HG02852 (cell line): Measurements from ENCODE around the gene RUFY1.
"Not testable (repeated sequence)": the region's sequence is repeated elsewhere in the genome, so short reads cannot be mapped to it uniquely, and the experiment has no call there.

Source experiments
- ATAC-seq: cut with Tn5 transposase; IDR thresholded peaks from one replicate; pipeline ENCODE4 v1.9.1; 2021; ENCODE audit warnings: mild to moderate bottlenecking, moderate library complexity; ENCODE audit not compliant: unreplicated experiment

The RUFY1 gene, protein sequence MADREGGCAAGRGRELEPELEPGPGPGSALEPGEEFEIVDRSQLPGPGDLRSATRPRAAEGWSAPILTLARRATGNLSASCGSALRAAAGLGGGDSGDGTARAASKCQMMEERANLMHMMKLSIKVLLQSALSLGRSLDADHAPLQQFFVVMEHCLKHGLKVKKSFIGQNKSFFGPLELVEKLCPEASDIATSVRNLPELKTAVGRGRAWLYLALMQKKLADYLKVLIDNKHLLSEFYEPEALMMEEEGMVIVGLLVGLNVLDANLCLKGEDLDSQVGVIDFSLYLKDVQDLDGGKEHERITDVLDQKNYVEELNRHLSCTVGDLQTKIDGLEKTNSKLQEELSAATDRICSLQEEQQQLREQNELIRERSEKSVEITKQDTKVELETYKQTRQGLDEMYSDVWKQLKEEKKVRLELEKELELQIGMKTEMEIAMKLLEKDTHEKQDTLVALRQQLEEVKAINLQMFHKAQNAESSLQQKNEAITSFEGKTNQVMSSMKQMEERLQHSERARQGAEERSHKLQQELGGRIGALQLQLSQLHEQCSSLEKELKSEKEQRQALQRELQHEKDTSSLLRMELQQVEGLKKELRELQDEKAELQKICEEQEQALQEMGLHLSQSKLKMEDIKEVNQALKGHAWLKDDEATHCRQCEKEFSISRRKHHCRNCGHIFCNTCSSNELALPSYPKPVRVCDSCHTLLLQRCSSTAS

DNA sequence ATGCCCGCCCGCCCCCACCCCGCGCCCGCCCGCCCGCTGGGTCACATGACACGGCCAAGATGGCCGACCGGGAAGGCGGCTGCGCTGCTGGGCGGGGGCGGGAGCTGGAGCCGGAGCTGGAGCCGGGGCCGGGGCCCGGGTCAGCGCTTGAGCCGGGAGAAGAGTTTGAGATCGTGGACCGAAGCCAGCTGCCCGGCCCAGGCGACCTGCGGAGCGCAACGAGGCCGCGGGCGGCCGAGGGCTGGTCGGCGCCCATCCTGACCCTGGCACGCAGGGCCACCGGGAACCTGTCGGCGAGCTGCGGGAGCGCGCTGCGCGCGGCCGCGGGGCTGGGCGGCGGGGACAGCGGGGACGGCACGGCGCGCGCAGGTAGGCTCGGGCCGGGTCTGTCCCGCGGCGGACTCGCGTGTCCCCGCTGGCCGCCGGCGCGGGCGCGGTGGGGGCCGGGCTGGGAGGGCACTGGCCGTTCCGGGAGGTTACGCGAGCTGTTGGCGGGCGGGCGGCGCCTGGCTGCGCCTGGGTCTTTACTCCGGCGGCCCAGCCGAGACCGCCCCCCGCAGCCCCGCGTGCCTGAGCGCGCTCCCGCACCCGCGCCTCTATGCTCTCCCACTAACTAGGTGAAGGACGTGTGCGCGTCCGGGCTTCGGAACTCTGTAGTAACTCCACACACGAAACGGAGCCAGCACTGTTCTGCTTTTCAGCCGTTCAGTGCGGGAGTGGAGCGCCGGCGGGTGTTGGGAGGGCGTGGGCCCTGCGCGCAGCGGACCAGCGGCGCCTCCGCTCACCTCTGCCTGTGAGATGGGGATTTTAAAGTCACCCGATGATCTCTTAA is at the start of gene RUFY1:
TSS of gene RUFY1 (plus strand) at position 44 of the 832 bp plus-strand sequence. CDS start at position 60, 16 bp downstream.
- ATAC-seq, result peak; percentile 83

DNA sequence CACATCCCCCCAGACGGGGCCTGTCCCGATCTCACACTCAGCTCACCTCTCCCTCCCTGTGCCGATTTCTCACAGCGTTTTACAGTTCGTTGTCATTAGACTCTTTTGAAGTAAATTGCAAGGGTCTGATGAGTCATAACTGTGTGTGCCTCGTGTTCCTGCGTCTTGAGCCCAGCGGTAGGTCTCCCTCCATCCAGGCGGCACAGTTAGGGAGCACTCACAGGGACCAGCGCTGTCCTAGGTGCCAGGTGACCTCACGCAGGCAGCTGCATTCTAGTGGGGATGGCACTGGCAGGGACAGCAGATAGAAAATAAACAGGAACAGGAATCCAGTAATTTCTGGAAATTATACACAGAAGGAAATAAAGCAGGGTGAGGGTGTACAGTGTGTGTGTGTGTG is 48.4 kb upstream of the RUFY1 start:
- ATAC-seq, result not testable (repeated sequence)

DNA sequence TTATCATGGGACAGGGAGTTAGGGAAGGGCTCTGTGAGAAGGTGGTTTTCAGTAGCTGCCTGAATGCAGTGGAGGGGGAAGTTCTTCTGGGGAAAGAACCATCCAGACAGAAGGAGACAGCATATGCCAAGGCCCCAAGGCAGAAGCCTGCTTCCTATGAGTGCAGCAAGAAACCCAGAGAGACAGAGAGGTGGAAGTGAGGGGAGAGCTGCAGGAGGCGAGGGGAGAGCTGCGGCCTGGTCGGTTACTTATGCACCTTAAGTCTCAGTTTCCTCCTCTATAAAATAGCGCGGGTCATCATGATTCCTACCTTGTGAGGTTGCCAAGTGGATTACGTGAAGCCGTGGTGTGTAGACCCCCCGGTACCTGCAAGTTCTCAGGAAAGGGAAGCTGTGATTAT is 47.9 kb upstream of the RUFY1 start:
- not testable (repeated sequence) for ATAC-seq

DNA sequence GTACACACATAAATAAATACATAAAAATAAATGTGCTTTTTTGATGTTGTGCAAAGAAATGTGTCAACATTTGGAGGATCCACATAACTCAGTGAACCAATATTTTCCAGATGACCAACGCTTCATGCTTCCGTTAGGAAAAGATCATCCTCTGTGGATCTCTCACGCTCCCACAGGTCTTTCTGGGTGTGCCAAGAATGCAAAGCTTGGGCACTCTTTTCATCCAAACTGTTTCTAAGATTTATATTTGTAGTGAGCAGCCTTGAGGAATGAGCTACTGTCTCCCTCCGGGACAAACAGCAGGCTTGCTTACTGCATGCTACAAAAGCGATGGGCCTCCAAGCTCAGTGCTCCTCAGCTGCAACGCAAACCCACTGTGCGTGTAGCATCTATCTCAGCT is 46.2 kb upstream of the RUFY1 start:
- no peak for ATAC-seq

DNA sequence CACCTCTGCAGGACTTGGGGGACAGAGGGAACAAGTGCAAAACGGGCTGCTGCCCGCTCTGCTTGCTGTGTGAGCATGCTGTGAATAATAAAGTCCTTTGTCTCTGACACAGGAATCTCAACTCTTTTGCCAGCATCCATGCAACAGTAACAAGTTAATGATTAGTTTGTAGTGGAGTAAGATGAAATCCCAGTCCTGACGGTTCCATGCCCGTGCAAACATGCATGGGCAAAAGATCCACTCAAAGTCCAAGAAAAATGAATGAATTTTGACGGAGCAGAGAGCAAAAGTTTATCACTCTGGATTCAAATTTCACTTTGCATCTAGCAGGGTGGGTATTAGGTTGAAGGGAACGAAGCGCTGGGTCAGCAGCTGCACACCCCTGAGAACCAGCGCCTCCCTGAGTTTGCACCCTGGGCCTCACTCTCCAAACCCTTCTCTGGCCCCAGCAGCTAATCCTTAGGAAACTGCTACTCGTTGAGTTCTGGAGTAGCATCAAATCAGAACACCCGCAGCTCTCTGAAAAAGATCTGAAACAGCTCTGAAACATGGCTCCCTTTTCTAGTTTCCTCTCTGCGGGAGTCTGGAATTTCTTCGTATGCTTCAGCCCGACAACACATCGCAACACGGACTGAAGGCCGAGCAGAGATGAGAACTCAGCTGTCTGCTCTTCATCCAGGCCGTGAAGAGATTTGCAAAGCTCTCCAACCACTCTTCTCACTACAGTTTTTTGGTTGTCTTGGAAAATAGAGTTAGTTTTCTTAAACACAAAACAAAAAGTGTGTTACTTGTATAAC is 45.6 kb upstream of the RUFY1 start:
- no peak for ATAC-seq

DNA sequence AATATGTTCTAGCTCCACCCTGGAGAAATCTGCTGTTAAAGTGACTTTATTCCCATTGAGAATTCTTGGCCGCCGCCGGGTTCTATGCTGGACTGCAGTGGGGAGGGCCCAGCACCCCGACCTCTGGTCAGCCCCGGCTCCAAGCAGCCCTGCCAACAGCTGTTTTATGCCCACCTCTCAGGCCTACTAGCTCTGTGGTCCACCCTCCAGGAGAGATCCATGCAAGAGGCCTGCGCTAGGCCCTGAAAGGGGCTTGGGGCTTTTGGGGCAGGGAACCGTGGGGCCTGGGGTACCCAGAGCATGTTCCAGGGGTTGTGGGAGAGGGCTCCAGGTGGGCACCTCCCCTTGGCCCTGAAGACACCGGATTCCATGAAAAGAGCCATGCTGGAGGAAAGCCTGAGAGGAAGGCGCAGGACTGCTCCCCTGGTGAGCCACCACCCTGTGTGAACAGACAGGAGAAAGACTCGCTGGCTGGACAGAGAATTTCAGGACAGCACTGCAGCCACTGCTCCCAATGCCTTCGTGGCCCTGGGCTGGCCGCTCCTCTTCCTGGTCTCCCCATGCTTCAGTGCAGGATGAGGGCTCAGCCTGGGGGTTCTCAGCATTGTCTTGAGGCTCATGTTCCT is 44.6 kb upstream of the RUFY1 start:
- no peak for ATAC-seq

DNA sequence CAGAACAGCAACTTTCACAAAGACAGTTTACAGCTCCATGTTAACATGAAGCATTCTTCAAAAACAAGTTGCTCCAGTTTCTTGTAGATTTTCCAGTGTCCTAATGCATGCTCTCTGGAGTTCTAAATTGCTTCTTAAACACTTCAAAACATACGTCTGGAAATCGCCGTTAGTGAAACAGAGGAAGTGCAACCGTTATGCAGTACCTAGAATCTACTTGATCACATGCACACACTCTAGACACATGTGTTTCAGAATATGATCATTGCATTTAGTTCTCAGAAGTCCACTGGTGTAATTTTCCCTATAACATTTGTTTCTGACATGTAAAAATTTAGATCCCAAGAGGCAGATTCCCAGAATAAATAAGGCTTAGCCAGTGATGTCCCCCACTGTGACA is 41.1 kb upstream of the RUFY1 start:
- ATAC-seq, result no peak

DNA sequence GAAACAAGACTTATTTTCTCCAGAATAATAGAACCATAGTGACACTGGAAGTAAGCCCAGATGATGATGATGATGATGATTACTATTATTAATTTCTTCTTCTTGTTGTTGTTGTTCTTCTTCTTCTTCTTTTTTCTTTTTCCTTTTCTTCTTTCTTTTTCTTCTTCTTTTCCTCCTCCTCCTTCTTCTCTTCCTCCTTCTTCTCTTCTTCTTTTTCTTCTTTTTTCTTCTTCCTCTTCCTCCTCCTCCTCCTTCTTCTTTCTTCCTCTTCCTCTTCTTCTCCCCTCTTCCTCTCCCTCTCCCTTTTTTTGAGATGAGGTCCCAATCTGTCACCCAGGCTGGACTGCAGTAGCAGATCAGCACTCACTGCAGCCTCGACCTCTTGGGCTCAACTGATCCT is 40.5 kb upstream of the RUFY1 start:
- no peak for ATAC-seq

DNA sequence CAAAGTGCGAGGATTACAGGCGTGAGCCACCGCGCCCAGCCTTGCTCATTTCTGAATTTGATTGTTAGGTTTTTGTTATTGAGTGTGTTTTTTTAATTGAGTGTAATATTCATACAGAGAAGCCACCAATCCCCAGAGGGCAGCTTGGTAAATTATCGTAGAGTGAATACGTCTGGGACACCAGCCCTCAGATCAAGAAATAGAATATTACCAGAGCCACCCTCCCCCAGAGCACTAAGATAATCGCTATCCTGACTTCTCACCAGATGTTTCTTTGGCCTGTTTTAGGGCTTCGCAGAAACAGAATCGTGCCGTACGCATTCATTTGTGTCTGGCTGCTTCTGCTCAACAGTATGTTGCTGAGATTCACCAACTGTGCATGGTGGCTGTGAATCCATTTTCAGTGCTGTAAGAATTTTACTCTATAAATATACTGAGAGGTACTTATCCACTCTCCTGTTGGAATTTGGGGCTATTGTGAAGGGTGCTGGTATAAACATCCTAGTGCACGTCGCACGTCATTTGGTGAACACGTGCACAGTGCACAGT is 37.8 kb upstream of the RUFY1 start:
- ATAC-seq, result no peak

DNA sequence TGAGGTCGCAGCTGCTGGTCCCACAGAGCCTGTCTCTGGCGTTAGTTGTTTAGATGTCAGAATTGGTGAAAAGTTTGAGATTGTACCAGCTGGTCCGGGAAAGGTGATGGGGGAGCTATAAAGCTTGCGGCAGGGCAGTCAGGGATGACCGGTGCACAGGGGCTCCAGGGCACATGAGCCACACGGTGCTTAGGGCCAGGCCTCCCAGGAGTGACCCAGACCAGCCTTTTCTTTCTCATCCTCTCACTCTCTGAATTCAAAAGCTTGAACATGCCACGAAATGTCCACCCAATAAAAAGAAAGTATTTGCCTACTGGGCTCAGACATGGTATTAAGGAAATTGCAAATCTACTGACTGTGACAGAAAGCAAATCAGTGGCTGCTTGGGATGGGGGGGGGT is 34.9 kb upstream of the RUFY1 start:
- not testable (repeated sequence) for ATAC-seq

DNA sequence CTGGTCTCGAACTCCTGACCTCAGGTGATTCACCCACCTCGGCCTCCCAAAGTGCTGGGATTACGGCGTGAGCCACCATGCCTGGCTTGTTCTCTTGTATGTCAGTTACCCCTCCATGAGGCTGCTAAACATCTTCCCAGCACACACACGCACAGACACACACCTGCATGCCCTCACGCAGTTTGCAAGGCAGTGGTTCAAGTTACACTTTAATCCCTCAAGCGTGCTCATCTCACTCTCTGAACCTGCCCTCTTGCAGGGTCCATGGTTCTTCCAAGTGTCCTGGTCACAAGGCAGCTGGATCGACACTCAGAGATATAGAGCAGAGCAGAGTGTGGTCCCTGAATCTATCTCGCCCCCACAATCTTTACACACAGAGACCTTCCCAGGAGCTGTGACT is 34.1 kb upstream of the RUFY1 start:
- no peak for ATAC-seq

DNA sequence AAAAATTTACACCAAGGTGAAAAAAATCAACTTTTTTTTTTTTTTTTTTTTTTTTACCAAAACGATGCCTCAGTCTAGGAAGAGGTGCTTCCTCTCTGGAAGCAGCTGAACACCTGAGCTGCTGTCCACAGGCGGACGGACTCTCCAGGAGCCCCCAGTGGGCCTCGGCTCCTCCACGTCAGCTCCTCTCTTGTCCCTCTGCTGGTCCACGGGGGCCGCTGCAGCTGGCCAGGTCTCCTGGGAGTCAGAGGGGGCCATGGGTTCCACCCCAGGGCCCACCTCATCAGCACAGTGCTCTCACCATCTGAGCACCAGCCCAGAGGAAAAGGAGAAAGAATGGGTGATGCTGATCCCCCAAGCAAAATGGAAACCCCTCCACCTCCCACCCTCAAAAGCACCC is 32.6 kb upstream of the RUFY1 start:
- ATAC-seq, result not testable (repeated sequence)

DNA sequence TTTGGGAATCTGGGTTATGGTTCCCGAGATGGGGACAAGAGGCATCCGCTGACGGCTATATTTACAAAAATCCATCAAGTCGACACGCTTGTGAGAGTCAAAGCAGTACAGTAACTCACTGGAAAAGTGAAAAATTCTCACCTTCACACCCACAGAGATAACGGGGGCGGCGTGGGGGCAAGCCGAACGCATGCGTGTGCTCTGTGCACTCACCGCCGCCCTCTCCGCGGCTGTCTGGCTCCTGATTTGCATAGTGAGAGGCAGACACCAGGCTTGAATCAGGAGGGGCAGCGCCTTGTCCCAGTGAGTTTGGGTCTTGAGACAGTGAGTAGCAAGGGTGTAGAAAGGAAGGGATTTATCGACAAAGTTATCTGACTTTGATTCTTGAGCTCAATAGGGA is 32.0 kb upstream of the RUFY1 start:
- peak; percentile 87 for ATAC-seq

DNA sequence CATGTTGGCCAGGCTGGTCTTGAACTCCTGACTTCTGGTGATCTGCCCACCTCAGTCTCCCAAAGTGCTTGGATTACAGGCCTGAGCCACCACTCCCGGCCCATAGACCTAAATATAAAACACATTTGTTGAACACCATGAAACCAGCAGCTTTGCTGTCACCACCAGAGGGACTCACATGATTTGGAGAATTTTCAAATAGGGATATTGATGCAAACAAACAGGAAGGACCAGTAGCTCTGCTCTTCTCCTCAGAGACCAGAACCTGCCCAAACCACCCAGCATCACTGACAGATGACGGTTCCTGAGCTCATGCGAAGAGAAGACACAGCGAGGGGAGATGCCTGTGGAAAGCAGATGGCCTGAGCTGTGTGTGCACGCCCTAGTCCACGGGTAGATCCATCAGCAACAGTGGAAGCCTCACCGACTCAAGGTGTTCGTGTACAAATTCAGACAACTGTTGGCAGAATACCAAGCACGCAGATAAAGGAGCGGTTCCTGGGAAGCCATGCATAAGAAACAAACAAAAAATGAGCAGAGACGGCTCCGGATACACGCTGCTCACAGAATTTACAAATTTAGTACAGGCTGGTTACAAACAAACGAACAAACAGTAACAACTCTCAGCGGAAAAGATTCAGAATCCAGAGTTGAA is 30.8 kb upstream of the RUFY1 start:
- not testable (repeated sequence) for ATAC-seq

DNA sequence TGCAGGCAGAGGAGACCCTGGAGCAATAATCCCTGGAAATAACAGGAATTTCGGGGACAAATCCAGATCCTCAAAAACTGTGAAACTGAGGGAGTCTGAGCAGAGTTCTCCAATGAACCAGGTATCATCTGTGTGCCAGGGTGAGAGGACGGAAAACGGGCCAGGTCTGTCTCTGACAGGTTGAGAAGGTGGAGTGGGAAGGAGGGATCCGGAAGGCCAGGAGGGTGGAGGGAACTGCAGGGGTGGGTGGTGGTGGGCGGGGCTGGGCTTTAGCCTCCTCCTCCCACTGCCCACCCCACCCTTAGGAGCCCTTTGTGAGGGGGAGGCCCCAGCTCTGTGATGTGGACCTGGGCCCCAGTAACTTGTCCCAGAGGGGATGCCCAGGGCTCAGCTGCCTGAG is 28.2 kb upstream of the RUFY1 start:
- not testable (repeated sequence) for ATAC-seq

DNA sequence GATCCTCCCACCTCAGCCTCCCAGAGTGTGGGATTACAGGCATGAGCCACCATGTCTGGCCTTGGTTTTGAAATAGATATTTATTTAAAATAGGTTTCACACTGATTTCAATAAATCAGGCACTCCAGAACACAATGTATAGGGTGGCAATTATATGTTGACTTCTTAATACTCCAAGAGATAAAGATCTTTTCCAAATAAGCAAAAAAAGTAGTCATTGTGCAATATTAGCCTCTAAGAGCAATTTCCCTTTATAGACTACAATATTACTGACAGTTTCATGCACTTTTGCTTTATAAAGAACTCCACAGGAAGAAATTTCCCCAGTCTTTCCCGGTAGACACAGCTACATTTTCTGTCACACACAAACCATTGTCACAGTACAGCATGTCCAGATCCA is 23.4 kb upstream of the RUFY1 start:
- no peak for ATAC-seq

DNA sequence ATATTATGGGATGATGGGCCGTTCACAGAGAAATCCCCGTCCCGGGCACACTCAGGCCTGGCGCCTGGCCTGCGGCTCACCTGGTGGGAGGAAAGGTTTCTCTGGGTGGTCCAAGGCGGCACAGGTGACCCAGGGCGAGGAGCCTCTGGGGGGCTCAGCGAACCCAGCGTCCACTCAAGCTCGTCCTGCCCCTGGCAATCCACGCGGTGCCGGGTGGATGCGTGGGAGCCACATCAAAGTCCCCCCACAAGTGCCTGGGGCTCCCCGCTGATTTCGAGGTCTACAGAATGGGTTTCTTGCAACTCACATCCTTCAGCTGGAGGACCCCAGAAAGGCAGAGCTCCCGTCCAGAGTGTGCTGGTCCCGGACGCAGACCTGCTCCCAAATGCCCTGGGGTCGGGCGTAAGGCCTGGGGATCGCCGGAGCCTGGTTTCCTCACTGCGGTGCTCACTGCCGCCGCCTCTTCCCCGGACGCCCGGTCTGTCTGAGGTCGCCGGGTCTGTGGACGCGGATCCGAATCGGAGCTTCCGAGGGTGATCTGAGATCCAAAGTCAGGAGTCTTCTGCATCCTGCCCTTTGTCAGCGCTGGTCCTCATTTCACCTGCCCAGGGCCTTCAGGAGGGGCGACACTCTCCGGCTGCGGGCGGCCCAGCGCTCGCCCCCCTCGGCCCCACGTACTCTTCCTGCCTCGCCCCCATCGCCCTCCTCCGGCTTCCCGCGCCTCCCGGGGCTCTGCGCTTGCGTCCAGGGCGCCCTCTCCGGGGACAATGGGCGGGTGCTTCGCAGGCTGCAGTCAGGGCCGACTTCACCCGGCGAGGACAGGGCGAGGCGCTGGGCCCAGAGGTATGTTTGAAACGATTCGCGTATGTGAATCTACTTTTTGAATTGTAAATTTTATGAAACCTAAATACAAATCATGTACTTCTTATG is 20.0 kb upstream of the RUFY1 start:
- ATAC-seq, result peak; percentile 71

DNA sequence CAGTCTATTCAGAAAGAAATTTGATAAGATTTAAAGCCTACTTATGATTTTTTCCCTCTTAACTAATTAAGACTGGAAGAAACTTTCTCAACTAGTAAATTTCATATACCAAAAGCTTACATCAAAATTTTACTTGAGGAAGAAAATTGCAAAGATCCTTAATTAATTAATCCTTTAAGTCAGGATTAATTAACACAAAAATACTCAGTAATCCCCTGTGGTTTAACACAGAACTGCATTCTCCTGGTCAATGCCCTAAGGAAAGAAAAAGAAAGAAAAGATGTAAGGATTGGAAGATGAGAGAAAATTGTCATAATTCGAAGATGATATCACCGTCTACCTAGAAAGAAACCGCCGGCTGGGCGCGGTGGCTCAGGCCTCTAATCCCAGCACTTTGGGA is 17.3 kb upstream of the RUFY1 start:
- ATAC-seq, result no peak
